Measurements from ENCODE around the gene NLRP1. TPM values are rescaled to one million over a fixed set of nuclear protein-coding genes. Genes with fewer than 3 reads are reported as not detected.

NLRP1 gene
- polyA plus RNA-seq, 3 donors, result 13.2 to 388 (median 17.3) TPM

DNA sequence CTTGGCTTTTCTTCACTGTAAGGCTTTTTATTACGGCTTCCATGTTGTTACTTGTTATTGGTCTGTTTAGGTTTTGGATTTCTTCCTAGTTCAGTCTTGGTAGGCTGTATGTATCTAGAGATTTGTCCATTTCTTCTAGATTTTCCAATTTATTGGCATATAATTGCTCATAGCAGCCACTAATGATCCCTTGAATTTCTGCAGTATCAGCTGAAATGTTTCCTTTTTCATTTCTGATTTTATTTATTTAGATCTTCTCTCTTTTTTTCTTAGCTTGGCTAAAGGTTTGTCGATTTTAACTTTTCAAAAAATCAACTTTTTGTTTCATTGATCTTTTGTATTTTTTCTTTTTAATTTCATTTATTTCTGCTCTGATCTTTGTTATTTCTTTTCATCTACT, 18.5 kb downstream of the NLRP1 start:
- H3K79me2 ChIP-seq (ENCODE audit: insufficient read depth, low read length), result peaks cover 37% of the 10 kb centered on the region
- H3K36me3 ChIP-seq (replicated peaks in 1 of 2; ENCODE audit: control insufficient read depth in 1 of 2, insufficient read depth in 2 of 2, low read length in 2 of 2), result peaks cover 48 to 70% of the 10 kb centered on the region in 2 donors
- H4K20me1 ChIP-seq (ENCODE audit: insufficient read depth, low read length), result peaks cover 98% of the 10 kb centered on the region
- Mint-ChIP-seq H3K36me3 (peaks cover 70 to 82% of the 10 kb centered on the region in 2 donors), H3K27me3 (ENCODE audit: low read depth in 3 of 3) (no peaks in the 10 kb centered on the region), H3K27ac (no peak overlapping the region), H3K4me3 (no peak overlapping the region), H3K9me3 (peaks cover 0 to 5% (median 2%) of the 10 kb centered on the region in 7 donors), H3K4me1 (peaks cover 11% of the 10 kb centered on the region)
- H3K4me3 ChIP-seq (replicated peaks in 1 of 3; ENCODE audit: low read depth in 2 of 3, low read length in 3 of 3), result no peak overlapping the region
- intact Hi-C loops (cut with micrococcal nuclease), result no loop called here
- no peak overlapping the region for H2AFZ ChIP-seq (ENCODE audit: insufficient read depth, low read depth, low read length, poor library complexity, severe bottlenecking)
- H3K9ac ChIP-seq (ENCODE audit: insufficient read depth, low read length, poor library complexity, severe bottlenecking), result no peak overlapping the region
- no peak for DNase-seq
- H3K9me3 ChIP-seq (replicated peaks in 1 of 2; ENCODE audit: control insufficient read depth in 1 of 2, insufficient read depth in 1 of 2, low read length in 2 of 2), result no peaks in the 10 kb centered on the region
- H3K4me2 ChIP-seq (replicated peaks; ENCODE audit: extremely low read depth, low read length, poor library complexity, severe bottlenecking), result no peak overlapping the region
- no CpG with 5 or more reads among the region's 2 CpGs for WGBS (ENCODE audit: insufficient coverage)
- no peaks in the 10 kb centered on the region for H3K4me1 ChIP-seq (ENCODE audit: control insufficient read depth in 1 of 2, insufficient read depth in 2 of 2, low read length in 2 of 2)
- TF ChIP-seq, protein P1, sequence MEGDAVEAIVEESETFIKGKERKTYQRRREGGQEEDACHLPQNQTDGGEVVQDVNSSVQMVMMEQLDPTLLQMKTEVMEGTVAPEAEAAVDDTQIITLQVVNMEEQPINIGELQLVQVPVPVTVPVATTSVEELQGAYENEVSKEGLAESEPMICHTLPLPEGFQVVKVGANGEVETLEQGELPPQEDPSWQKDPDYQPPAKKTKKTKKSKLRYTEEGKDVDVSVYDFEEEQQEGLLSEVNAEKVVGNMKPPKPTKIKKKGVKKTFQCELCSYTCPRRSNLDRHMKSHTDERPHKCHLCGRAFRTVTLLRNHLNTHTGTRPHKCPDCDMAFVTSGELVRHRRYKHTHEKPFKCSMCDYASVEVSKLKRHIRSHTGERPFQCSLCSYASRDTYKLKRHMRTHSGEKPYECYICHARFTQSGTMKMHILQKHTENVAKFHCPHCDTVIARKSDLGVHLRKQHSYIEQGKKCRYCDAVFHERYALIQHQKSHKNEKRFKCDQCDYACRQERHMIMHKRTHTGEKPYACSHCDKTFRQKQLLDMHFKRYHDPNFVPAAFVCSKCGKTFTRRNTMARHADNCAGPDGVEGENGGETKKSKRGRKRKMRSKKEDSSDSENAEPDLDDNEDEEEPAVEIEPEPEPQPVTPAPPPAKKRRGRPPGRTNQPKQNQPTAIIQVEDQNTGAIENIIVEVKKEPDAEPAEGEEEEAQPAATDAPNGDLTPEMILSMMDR (IDR thresholded peaks at IDR 0.05), result no peak
- H3K27ac ChIP-seq (ENCODE audit: low read depth in 1 of 2, low read length in 2 of 2), result no peak overlapping the region
- no peaks in the 10 kb centered on the region for H3K27me3 ChIP-seq (ENCODE audit: control insufficient read depth in 2 of 2, insufficient read depth in 2 of 2, low read length in 2 of 2)

DNA sequence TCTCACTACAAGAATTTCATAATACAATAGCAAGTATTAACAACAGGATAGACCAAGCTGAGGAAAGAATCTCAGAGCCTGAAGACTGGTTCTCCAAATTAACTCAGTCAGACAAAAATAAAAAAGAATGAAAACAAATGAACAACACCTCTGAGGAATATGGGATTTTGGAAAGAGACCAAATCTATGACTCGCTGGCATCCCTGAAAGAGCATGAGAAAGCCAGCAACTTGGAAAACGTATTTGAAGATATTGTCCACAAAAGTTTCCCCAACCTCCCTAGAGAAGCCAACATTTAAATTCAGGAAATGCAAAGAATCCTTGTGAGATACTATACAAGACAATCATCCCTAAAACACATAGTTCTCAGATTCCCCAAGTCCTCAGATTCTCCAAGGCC, 20.9 kb downstream of the NLRP1 start:
- H3K27ac ChIP-seq (ENCODE audit: low read depth in 1 of 2, low read length in 2 of 2), result no peak overlapping the region
- Mint-ChIP-seq H3K36me3 (peaks cover 71 to 82% of the 10 kb centered on the region in 2 donors), H3K27ac (peak overlapping the region in 1 of 7 donors; percentile 29), H3K27me3 (ENCODE audit: low read depth in 3 of 3) (no peaks in the 10 kb centered on the region), H3K4me1 (peaks cover 8% of the 10 kb centered on the region), H3K9me3 (peaks cover 0 to 5% (median 2%) of the 10 kb centered on the region in 7 donors), H3K4me3 (no peak overlapping the region)
- H3K4me2 ChIP-seq (replicated peaks; ENCODE audit: extremely low read depth, low read length, poor library complexity, severe bottlenecking), result no peak overlapping the region
- no peak for DNase-seq
- H3K36me3 ChIP-seq (replicated peaks in 1 of 2; ENCODE audit: control insufficient read depth in 1 of 2, insufficient read depth in 2 of 2, low read length in 2 of 2), result peaks cover 60 to 70% of the 10 kb centered on the region in 2 donors
- H3K4me1 ChIP-seq (ENCODE audit: control insufficient read depth in 1 of 2, insufficient read depth in 2 of 2, low read length in 2 of 2), result no peaks in the 10 kb centered on the region
- no peak overlapping the region for H3K9ac ChIP-seq (ENCODE audit: insufficient read depth, low read length, poor library complexity, severe bottlenecking)
- H3K9me3 ChIP-seq (replicated peaks in 1 of 2; ENCODE audit: control insufficient read depth in 1 of 2, insufficient read depth in 1 of 2, low read length in 2 of 2), result no peaks in the 10 kb centered on the region
- TF ChIP-seq, protein P1 (IDR thresholded peaks at IDR 0.05), result no peak
- H4K20me1 ChIP-seq (ENCODE audit: insufficient read depth, low read length), result peaks cover 98% of the 10 kb centered on the region
- no peak overlapping the region for H2AFZ ChIP-seq (ENCODE audit: insufficient read depth, low read depth, low read length, poor library complexity, severe bottlenecking)
- intact Hi-C loops (cut with micrococcal nuclease), result no loop called here
- no peaks in the 10 kb centered on the region for H3K27me3 ChIP-seq (ENCODE audit: control insufficient read depth in 2 of 2, insufficient read depth in 2 of 2, low read length in 2 of 2)
- WGBS (ENCODE audit: insufficient coverage), result 100% methylated on average over 2 of the region's 2 CpGs
- peaks cover 22% of the 10 kb centered on the region for H3K79me2 ChIP-seq (ENCODE audit: insufficient read depth, low read length)
- no peak overlapping the region for H3K4me3 ChIP-seq (replicated peaks in 1 of 3; ENCODE audit: low read depth in 2 of 3, low read length in 3 of 3)

Data from CD14-positive monocyte (primary cell).